IPS DF 4.7 (cell line): ENCODE data around the gene CASP8AP2.
A peak's percentile ranks its signal among the peaks of the same experiment; 100 is the strongest.
"Not testable (repeated sequence)": the region's sequence is repeated elsewhere in the genome, so short reads cannot be mapped to it uniquely, and the experiment has no call there.

Experiments used
- DNase-seq: peaks from one replicate; pipeline ENCODE4 v3.0.0-alpha.2; 2013; ENCODE audit warnings: low spot score; ENCODE audit errors: extremely low read depth

Gene CASP8AP2

GRCh38 chr6:89819336-89820130 is 10.1 kb upstream of the CASP8AP2 start, which contains the start of gene MDN1:
Gene MDN1, minus strand, starts transcription at chr6:89819794. Its CDS starts 187 bp downstream, at chr6:89819607.
- peak; percentile 93 for DNase-seq

GRCh38 chr6:89826029-89826528 is 3.6 kb upstream of the CASP8AP2 start:
- no peak for DNase-seq

DNA sequence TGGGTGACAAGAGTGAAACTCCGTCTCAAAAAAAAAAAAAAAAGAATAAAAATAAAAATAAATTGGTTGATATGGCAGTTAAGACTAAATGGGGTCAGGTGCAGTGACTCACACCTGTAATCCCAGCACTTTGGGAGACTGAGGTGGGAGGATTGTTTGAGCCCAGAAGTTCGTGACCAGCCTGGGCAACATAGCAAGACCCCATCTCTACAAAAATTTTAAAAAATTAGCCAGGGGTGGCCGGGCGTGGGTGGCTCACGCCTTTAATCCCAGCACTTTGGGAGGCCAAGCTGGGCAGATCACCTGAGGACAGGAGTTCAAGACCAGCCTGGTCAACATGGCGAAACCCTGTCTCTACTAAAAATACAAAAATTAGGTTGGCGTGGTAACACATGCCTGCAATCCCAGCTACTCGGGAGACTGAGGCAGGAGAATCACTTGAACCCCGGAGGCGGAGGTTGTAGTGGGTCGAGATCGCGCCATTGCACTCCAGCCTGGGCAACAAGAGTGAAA is 1.1 kb upstream of the CASP8AP2 start:
- not testable (repeated sequence) for DNase-seq

DNA sequence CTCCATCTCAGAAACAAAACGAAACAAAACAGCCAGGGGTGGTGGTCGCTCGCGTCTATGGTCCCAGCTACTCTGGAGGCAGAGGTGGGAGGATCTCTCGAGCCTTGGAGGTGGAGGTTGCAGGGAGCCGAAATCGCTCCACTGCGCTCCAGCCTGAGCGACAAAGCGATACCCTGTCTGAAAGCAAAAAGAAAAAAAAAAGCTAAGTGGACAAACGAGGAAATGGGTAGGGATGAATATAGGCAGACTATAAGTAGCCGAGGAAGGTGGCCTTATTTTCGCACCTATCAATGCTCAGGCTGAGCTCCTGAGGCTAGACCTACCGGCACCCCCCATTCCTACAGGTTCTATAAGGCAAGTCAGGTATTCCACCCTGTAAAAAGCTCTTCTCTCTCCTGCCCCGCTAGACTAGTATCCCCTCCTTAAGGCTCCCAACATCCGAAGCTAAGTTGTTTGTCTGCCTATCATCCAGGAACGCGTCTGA is 650 bp upstream of the CASP8AP2 start:
- no peak for DNase-seq

DNA sequence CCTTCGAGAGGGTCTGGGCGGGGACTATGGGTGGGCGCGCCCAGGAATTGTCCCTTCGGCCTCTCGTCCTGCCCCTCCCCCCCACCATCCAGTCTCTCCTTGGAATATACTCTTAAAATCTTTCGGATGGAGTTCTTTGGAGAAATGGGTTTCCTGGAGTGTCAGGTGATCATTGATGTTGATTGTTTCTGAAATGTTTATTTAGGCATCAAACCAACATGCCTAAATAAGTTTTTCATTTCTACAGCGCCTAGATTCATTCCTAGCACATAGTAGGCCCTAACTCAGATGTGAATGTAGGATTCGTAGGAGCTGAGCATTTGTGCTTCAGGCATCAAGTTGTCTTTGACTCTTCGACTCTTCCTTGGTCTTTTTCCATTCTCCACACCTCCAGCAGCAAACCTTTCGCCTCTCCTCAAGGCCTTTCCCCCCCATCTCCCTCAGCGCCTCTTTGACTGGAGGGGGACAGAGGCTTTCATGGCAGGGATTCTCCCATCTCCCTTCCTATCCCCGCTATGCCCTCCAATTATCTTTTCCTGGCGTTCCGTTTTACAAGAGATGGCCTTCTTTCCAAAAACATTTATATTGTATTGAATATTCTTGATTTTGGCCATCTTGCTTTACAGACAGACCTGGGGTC is 610 bp downstream of the CASP8AP2 start:
- no peak for DNase-seq

DNA sequence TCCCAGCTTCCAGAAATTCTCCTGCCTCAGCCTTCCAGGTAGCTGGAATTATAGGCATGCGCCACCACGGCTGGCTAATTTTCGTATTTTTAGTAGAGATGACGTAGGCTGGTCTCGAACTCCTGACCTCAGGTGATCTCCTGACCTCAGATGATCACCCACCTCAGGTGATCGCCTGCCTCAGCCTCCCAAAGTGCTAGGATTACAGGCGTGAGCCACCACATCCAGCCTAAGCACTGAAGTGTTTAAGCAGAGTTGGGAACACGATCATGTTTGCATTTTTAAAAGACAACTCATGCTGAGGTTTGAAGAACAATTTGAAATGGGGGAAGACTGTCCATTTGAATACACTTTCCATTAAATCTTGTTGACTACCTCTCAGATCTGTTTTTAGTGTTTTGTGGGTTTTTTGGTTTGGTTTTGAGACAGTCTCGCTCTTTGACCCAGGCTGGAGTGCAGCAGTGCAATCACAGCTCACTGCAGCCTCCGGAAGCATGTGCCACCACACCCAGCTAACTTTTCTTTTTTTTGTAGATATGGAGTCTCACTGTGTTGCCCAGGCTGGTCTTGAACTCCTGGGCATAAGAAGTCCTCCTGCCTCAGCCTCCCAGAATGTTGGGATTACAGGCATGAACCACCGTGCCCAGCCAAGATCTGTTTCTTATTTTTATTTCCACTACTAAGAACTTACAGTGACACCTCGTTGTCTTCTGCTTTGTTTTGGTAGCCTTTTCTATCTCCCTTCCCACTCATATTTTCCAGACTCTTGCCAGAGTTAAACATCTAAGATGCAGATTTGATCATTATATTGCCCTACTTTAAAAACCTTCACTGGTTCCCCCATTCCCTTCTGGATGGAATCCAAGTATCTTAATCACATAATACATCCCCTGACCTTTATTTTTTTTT is 5.5 kb downstream of the CASP8AP2 start:
- DNase-seq: no peak

DNA sequence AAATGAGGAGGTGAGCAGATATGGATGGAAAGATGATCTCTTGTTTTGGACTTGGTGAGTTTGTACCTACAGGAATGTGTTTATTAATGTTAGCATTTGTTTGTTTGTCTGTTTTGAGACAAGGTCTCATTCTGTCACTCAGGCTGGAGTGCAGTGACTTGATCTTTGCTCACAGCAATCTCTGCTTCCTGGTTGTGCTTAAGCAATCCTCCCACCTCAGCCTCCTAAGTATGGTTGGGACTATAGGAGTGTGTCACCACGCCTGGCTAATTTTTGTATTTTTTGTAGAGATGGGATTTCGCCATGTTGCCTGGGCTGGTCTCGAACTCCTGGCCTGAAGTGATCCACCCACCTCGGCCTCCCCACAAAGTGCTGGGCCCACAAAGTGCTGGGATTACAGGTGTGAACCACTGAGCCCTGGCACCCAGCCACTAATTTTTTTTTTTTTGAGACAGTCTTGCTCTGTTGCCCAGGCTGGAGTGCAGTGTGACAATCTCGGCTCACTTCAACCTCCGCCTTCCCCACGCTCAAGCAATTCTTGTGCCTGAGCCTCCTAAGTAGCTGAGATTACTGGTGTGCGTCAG is 7.1 kb downstream of the CASP8AP2 start:
- DNase-seq: no peak

GRCh38 chr6:89840538-89840937 is 10.9 kb downstream of the CASP8AP2 start:
- no peak for DNase-seq

DNA sequence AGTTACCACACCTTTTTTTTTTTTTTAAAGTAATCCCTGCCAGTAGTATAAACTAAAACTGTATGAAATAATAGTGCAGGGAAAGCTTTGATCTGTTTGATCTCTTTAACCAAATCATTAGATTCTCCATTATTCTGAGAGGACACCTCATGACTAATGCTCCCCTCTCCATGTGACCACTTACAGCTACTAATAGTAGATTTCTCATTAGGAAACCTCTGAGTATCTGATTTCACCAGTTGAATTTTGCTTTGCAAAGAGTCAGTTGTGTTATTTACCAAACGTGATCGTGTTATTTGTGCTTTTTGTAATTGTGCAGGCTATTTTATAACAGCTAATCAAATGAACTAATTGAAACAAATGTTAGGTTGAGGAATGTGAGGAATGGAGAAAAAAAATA is 12.5 kb downstream of the CASP8AP2 start:
- no peak for DNase-seq

DNA sequence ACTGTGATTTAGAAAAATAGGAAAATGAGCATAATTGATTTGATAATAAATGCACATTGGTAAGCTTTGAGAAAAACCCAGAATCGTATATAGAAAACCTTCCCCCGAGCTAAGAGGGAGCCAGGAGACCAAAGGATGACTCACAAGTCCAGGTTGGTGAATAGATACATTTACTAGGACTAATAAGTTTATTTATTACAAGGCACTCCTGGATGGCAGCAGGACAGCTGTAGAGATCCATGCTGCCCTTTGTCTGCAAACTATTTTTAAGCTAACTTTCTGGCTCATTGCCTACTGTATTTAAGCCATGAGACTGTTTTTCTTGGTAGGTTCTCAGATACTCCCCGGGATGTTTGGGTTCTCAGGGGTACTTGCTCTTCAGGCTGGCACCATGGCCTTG is 13.4 kb downstream of the CASP8AP2 start:
- DNase-seq: no peak

- DNase-seq: not testable (repeated sequence)
Measured at GRCh38 chr6:89847513-89847912, 17.8 kb downstream of the CASP8AP2 start.

DNA sequence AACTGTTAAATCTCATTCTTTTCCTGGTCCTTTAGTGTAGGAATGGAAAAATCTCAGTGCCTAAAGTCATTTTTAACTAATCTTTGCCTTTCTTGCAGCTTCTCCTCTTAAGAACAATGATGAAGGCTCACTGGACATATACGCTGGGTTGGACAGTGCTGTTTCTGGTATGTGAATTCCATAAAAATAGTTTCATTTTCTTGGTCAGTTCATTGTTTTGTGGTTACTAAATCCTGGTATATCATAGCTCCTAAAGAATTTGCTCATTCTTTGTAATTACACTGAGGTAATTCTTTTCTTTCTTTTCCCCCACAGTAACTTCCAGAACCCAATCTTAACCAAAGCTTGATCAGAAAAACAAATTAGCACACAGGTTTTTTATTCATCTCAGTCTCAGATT is 23.4 kb downstream of the CASP8AP2 start:
- DNase-seq: no peak

DNA sequence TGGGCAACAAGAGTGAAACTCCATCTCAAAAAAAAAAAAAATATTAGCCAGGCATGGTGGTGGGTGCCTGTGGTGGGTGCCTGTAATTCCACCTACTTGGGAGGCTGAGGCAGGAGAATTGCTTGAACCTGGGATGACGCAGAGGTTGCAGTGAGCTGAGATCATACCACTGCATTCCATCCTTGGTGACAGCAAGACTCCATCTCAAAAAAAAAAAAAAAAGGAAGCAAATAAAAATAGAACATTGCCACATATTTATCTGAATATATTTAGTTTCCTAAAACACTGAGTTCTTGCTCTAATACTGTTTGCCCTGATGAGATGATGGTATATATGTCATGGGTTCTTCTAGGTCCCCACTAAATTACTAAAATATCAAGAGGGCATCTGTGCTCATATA is 28.4 kb downstream of the CASP8AP2 start:
- no peak for DNase-seq

- DNase-seq: no peak
Measured at GRCh38 chr6:89859744-89860143, 30.1 kb downstream of the CASP8AP2 start.

DNA sequence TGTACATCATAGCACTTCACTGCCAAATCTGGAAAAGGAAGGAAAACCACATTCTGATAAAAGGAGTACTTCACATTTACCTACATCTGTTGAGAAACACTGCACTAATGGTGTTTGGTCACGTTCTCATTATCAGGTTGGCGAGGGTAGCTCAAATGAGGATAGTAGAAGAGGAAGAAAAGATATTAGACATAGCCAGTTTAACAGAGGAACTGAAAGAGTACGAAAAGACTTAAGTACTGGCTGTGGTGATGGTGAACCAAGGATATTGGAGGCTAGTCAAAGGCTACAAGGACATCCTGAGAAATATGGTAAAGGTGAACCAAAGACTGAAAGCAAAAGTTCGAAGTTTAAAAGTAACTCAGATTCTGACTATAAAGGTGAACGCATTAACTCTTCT is 32.6 kb downstream of the CASP8AP2 start:
- no peak for DNase-seq

DNA sequence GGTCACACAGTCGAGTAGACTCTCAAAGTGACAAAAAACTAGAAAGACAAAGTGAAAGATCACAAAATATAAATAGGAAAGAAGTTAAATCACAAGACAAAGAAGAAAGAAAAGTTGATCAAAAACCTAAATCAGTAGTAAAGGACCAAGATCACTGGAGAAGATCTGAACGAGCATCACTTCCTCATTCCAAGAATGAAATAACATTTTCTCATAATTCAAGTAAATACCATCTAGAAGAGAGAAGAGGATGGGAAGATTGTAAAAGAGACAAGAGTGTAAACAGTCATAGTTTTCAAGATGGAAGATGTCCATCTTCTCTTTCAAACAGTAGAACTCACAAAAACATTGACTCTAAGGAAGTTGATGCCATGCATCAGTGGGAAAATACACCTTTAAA is 33.0 kb downstream of the CASP8AP2 start:
- no peak for DNase-seq

- DNase-seq: no peak
Measured at GRCh38 chr6:89866024-89866678, 36.5 kb downstream of the CASP8AP2 start.

- DNase-seq: no peak
Measured at GRCh38 chr6:89873721-89874120, 44.0 kb downstream of the CASP8AP2 start.

DNA sequence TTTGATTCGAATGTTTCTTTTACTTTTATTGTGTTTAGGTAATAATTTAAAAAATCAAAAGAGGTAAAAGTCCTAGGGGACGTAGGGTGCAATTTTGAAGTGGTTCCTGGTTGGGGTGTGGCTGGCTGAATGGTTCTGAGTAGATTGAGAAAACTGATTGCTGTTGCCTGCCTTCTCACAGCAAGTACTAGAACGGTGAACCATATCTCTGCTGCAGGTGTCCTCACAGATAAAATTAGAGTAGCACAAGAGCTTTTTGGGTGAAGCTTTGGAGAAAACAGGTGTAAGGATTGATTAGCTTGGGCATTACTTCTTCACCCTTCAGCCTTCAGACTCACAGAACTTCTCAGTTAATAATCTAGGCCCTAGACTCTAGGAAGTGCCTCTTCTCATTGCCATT is 44.8 kb downstream of the CASP8AP2 start:
- no peak for DNase-seq

DNA sequence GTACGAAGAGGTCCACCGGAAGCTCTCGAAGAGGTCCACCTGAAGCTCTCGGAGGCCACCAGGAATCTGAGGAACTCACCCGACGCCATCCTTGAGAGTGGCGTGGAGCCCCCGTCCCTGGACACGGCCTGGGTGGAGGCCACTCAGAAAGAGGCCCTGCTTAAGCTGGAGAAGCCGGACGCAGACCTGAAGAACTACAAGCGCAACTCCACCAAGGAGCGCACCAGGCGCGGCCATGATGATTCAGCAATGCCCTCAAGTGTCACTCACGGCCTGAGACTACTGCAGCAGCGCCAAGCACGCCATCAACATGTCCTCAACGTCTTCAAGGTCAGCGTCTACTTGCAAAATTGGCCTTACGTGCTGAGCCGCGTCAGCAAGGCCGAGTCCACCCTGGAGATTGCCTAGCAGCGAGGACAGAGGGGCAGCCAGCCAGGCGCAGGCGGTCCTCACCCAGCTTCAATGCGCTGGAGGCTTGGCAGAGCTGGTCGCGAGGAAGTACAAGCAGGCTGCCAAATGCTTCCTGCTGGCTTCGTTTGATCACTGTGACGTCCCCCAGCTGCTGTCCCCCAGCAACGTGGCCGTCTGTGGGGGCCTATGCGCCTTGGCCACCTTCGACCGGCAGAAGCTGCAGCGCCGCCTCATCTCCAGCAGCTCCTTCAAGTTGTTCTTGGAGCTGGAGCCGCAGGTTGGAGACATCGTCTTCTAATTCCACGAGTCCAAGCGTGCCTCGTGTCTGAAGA is 56.9 kb downstream of the CASP8AP2 start:
- DNase-seq: no peak
